Left lung (tissue), 10 donors: ENCODE data around the gene POLR2B. TPM values are rescaled to one million over a fixed set of nuclear protein-coding genes. Genes with fewer than 3 reads are reported as not detected.

Source experiments
- ATAC-seq: fragments of 200-7000 bp; cut with Tn5 transposase; one replicate; pipeline ENCODE4 v1.9.1; 2020; ENCODE audit warnings: moderate library complexity
- DNase-seq, 4 donors: peaks; one replicate each; pipeline ENCODE4 v3.0.0-alpha.2; 2013 to 2020
- H3K27ac ChIP-seq, 2 donors: fragments of 200-600 bp; sonication (generic) in 1 of 2; one replicate each; pipeline versions ENCODE4 v1.5.0 to v1.8.0; 2020 to 2021
- H3K27me3 ChIP-seq, 2 donors: fragments of 200-600 bp; sonication (generic) in 1 of 2; one replicate each; pipeline versions ENCODE4 v1.5.0 to v1.8.0; 2020 to 2021
- H3K36me3 ChIP-seq, 2 donors: fragments of 200-600 bp; sonication (generic) in 1 of 2; one replicate each; pipeline versions ENCODE4 v1.5.0 to v1.8.0; 2020 to 2021
- H3K4me1 ChIP-seq, 2 donors: fragments of 200-600 bp; one replicate each; pipeline ENCODE4 v1.8.0; 2021
- H3K4me3 ChIP-seq, 2 donors: fragments of 200-600 bp; sonication (generic) in 1 of 2; one replicate each; pipeline versions ENCODE4 v1.5.0 to v1.8.0; 2020 to 2021; ENCODE audit warnings: mild to moderate bottlenecking in 1 of 2
- H3K9me3 ChIP-seq, 2 donors: fragments of 200-600 bp; sonication (generic) in 1 of 2; one replicate each; pipeline versions ENCODE4 v1.5.0 to v1.8.0; 2020 to 2021
- intact Hi-C, 2 donors: fragments of 100-400 bp; cut with DNase I; formaldehyde crosslinking; loops; one replicate each; pipeline versions ENCODE4 v1.11.2 to v1.14.2; 2022
- polyA plus RNA-seq, 6 donors: library from polyadenylated mRNA; unstranded; fragments of 120-200 nt; gene quantifications; one replicate each; pipeline ENCODE4 v1.2.1, GENCODE V29; 2013; ENCODE audit not compliant: insufficient read length in 6 of 6
- total RNA-seq, 2 donors: library from RNA; stranded (reverse); fragmentation: NEBNext Ultra II Directional; extraction: Animal tissue kit (Norgen Biotek cat#: 25700); gene quantifications; one replicate each; pipeline ENCODE4 v1.2.1, GENCODE V29; 2021
- TF ChIP-seq, protein P1 (sequence below), 2 donors: fragments of 200-600 bp; sonication (generic) in 1 of 2; IDR thresholded peaks; one replicate each; pipeline versions ENCODE4 v1.5.0 to v1.8.0; 2021; ENCODE audit warnings: antibody characterized with exemption in 2 of 2
- donor health status: DM: no; HTN: yes; CAD: no.
- donor health status: DM: no; HTN: no; CAD: no.

Gene POLR2B
- total and polyA plus RNA-seq, 8 donors = 62.1 to 126 (median 112) TPM

DNA sequence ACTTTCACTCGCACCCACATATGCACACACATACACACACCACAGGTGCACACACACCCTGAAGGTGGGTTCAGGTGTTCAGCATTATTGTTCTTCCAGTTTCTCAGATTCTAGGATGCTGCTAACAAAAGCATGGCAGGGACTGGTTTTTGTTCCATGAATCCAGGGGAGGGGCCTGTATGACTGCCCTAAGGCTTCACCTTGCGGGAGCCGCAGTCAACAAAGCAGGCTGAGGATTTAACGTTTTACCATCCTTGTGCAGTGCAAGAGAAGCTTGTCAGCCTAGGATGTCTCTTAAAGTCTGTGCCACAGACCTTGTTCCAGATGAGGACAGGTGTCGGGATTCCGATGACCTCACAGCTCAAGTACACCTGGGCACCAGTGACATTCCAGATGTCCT lies 61.8 kb downstream of the POLR2B start:
- H3K36me3 ChIP-seq = peaks cover 0 to 4% of the 10 kb centered on the region in 2 donors
- peaks cover 0 to 10% of the 10 kb centered on the region in 2 donors for H3K4me1 ChIP-seq
- no peak overlapping the region for H3K4me3 ChIP-seq
- TF ChIP-seq, protein P1, sequence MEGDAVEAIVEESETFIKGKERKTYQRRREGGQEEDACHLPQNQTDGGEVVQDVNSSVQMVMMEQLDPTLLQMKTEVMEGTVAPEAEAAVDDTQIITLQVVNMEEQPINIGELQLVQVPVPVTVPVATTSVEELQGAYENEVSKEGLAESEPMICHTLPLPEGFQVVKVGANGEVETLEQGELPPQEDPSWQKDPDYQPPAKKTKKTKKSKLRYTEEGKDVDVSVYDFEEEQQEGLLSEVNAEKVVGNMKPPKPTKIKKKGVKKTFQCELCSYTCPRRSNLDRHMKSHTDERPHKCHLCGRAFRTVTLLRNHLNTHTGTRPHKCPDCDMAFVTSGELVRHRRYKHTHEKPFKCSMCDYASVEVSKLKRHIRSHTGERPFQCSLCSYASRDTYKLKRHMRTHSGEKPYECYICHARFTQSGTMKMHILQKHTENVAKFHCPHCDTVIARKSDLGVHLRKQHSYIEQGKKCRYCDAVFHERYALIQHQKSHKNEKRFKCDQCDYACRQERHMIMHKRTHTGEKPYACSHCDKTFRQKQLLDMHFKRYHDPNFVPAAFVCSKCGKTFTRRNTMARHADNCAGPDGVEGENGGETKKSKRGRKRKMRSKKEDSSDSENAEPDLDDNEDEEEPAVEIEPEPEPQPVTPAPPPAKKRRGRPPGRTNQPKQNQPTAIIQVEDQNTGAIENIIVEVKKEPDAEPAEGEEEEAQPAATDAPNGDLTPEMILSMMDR (IDR thresholded peaks at IDR 0.05) = no peak
- H3K27me3 ChIP-seq = no peaks in the 10 kb centered on the region
- intact Hi-C loops = no loop called here
- DNase-seq (no peak), ATAC-seq (no peak)
- no peak overlapping the region for H3K27ac ChIP-seq
- no peaks in the 10 kb centered on the region for H3K9me3 ChIP-seq

DNA sequence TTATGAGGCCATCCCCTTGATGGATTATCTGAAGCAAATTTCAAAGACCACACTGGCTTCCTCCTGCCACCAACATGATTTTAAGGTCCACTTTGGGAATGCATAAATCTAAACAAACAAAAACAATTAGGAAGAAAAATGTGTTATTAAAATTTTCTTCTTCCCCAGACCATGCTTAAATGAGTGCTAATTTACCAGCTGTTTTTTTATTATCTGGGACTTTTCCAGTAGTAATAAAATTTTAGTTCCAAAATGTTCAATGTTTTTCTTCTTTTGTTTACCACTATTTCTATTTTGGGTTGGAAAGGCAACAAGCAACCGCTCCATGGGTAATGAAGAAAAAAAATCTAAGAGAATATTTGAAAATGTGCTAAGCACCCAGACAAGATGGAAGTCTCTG lies 62.3 kb downstream of the POLR2B start:
- DNase-seq = no peak
- Histone ChIP-seq H3K27me3 (no peaks in the 10 kb centered on the region), H3K27ac (no peak overlapping the region), H3K4me3 (no peak overlapping the region), H3K4me1 (peaks cover 0 to 10% of the 10 kb centered on the region in 2 donors), H3K36me3 (peaks cover 0 to 4% of the 10 kb centered on the region in 2 donors), H3K9me3 (no peaks in the 10 kb centered on the region)
- no peak for ATAC-seq
- TF ChIP-seq, protein P1 (IDR thresholded peaks at IDR 0.05) = no peak
- intact Hi-C loops = no loop called here

DNA sequence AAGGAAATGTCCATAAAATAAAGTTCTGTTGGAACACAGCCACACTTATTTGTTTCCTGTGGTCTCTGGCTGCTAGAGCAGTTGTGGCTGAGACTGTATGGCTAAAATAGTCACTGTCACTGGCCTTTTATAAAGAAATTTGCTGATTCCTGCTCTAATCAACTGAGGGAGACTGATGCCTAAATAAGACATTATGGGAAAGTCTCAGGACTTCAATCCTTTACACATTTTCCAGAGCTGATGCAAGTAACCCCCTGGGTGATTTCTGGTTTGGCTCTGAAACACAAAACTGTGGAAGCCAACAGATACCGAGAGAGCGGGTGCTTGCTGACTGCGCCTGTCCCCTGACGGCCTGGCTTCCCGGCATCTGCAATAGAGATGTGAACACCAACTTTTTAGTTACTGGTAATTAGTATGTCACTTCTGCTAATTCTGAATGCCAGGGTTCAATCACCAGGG lies 64.0 kb downstream of the POLR2B start:
- Histone ChIP-seq H3K36me3 (peaks cover 0 to 3% of the 10 kb centered on the region in 2 donors), H3K27me3 (no peaks in the 10 kb centered on the region), H3K4me3 (no peak overlapping the region), H3K27ac (peak overlapping the region; percentile 14 to 69), H3K4me1 (peaks cover 0 to 10% of the 10 kb centered on the region in 2 donors), H3K9me3 (peaks cover 0 to 1% of the 10 kb centered on the region in 2 donors)
- TF ChIP-seq, protein P1 (IDR thresholded peaks at IDR 0.05) = no peak
- intact Hi-C loops = no loop called here
- DNase-seq (peak in 2 of 4 donors; percentile 45 to 52), ATAC-seq (peak; percentile 31)

DNA sequence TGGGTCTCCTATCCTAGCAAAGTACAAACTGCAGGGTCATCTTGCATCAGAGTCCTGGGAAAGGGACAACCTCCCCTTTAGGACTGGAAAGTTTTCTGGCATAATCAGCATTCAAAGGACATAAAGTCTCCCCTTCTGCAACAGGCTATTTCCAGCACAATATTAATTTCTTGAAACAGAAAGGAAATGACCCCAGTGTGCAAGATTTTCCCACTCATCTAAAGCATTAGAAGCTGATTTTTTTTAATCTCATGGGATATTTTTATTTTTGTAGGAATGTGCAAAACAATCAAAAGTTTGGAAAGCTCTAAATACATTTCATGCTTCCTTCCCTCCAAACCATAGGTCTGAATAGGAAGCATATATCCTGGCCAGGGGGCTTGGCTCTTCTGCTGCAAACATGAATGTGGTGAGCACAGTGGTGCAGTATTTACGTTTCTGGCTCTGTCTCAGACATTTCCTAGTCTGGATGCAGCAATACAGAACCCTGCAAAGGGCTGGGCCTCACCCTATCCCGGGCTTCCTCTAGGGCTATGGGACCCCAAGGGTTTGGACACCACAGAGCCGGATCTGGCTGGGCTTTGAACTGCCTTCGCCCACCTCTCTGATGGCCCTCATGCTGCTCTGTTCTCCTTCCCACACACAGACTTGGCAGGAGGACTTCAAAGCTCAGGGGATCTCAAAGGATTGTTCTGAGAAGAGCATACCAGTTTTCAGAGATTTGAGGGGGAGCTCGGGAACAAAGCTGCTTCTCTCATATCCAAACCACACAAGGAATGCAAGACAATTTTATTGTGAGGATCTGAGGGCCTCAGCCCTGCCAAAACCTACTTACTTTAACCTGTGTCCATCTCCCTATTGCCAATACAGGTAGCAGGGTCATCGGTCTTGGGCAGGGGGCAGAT lies 64.9 kb downstream of the POLR2B start:
- Histone ChIP-seq H3K4me3 (no peak overlapping the region), H3K9me3 (peaks cover 0 to 1% of the 10 kb centered on the region in 2 donors), H3K4me1 (peaks cover 0 to 10% of the 10 kb centered on the region in 2 donors), H3K27me3 (no peaks in the 10 kb centered on the region), H3K27ac (peak overlapping the region; percentile 16 to 69), H3K36me3 (no peaks in the 10 kb centered on the region)
- peak in 2 of 4 donors; percentile 37 to 51 for DNase-seq
- TF ChIP-seq, protein P1 (IDR thresholded peaks at IDR 0.05) = no peak
- intact Hi-C loops = no loop called here
- peak; percentile 41 for ATAC-seq

DNA sequence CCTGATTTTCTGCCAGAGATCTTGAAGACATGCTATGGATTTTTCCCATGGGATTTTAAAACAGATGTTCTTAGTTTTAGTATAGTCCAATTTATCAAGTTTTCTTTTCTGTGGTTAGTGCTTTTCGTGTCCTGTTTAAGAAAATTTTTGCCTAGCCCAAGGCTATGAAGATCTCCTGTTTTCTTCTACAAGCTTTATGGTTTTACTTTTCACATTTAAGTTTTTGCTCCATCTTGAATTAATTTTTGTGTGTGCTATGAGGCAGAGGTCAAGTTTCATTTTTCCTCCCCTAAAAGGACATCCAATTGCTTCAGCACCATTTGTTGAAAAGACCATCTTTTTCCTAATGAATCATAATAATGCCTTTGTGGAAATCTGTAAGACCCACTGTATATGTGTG lies 65.6 kb downstream of the POLR2B start:
- no peak for ATAC-seq
- peak overlapping the region; percentile 16 to 69 for H3K27ac ChIP-seq
- intact Hi-C loops = no loop called here

More for the DNA sequence above, 65.6 kb downstream of the POLR2B start:
- H3K9me3 ChIP-seq = peaks cover 0 to 1% of the 10 kb centered on the region in 2 donors
- H3K4me3 ChIP-seq = no peak overlapping the region
- peaks cover 0 to 10% of the 10 kb centered on the region in 2 donors for H3K4me1 ChIP-seq
- TF ChIP-seq, protein P1 (IDR thresholded peaks at IDR 0.05) = no peak
- no peak for DNase-seq
- H3K36me3 ChIP-seq = no peaks in the 10 kb centered on the region
- H3K27me3 ChIP-seq = no peaks in the 10 kb centered on the region
